PC-9 (cell line): ENCODE data around the gene TMEM165.

Experiments used
- CTCF ChIP-seq: fragments of 200-600 bp; sonication (generic); conservative IDR thresholded peaks from 2 replicates; pipeline ENCODE4 v1.6.1; 2017; ENCODE audit warnings: mixed run types, antibody characterized with exemption, mild to moderate bottlenecking, moderate library complexity
- EZH2 ChIP-seq: fragments of 200-600 bp; sonication (generic); IDR thresholded peaks from 2 replicates; pipeline ENCODE4 v1.8.0; 2017; ENCODE audit warnings: antibody characterized with exemption, low read depth

GRCh38 chr4:55381502-55381901, 14.3 kb upstream of the TMEM165 start:
- TF ChIP-seq CTCF (no peak), EZH2 (no peak)
